ENCODE data around the gene PFKFB2.

DNA sequence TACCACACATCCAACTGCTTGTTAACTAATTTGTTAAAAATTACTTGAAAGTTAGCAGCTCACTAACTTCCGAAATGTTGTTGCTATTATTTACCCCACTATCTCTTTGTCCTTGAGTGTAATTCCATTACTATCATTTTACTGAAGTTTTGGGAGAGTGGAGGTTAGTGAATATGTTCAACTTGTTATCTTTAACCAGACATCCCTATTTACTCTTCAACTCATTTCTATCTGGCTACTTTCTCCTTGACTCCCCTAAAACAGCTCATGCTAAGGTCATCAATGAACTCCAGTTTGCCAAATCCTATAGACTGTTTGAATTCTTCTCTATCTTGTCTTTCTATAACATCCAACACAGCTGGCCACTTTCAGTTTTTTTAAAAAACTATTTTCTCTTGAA, 16.2 kb upstream of the PFKFB2 start:
- TF ChIP-seq, protein P1, sequence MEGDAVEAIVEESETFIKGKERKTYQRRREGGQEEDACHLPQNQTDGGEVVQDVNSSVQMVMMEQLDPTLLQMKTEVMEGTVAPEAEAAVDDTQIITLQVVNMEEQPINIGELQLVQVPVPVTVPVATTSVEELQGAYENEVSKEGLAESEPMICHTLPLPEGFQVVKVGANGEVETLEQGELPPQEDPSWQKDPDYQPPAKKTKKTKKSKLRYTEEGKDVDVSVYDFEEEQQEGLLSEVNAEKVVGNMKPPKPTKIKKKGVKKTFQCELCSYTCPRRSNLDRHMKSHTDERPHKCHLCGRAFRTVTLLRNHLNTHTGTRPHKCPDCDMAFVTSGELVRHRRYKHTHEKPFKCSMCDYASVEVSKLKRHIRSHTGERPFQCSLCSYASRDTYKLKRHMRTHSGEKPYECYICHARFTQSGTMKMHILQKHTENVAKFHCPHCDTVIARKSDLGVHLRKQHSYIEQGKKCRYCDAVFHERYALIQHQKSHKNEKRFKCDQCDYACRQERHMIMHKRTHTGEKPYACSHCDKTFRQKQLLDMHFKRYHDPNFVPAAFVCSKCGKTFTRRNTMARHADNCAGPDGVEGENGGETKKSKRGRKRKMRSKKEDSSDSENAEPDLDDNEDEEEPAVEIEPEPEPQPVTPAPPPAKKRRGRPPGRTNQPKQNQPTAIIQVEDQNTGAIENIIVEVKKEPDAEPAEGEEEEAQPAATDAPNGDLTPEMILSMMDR (IDR thresholded peaks at IDR 0.05; ENCODE audit: low read depth, low read length, poor library complexity, severe bottlenecking): no peak
- TF ChIP-seq EZH2phosphoT487 (IDR thresholded peaks at IDR 0.05; ENCODE audit: borderline replicate concordance, low read length): no peak

Data from DOHH2 (cell line).